ENCODE measurements around the gene CCL7.
"Not testable (repeated sequence)": the region's sequence is repeated elsewhere in the genome, so short reads cannot be mapped to it uniquely, and the experiment has no call there.

The CCL7 gene

GRCh38 chr17:34269969-34270368 lies at the start of gene CCL7:
Gene CCL7, plus strand, starts transcription at chr17:34270221. Its CDS starts 70 bp downstream, at chr17:34270291.
- no peak for DNase-seq (ENCODE audit: low read depth, low spot score)

GRCh38 chr17:34220752-34221395 lies 49.1 kb upstream of the CCL7 start:
- no peak for DNase-seq (ENCODE audit: low read depth, low spot score)

- no peak for DNase-seq (ENCODE audit: low read depth, low spot score)
These were observed 48.6 kb upstream of the CCL7 start for GRCh38 chr17:34221411-34221810.

GRCh38 chr17:34222722-34223497 lies 47.1 kb upstream of the CCL7 start:
- DNase-seq (ENCODE audit: low read depth, low spot score): no peak

- DNase-seq (ENCODE audit: low read depth, low spot score): no peak
These were observed 45.0 kb upstream of the CCL7 start for GRCh38 chr17:34225046-34225445.

GRCh38 chr17:34226011-34226743 lies 43.8 kb upstream of the CCL7 start:
- DNase-seq (ENCODE audit: low read depth, low spot score): no peak

GRCh38 chr17:34226744-34227034 lies 43.3 kb upstream of the CCL7 start:
- DNase-seq (ENCODE audit: low read depth, low spot score): no peak

GRCh38 chr17:34227293-34227692 lies 42.7 kb upstream of the CCL7 start:
- not testable (repeated sequence) for DNase-seq (ENCODE audit: low read depth, low spot score)

- no peak for DNase-seq (ENCODE audit: low read depth, low spot score)
These were observed 42.3 kb upstream of the CCL7 start for GRCh38 chr17:34227707-34228106.

GRCh38 chr17:34228781-34229180 lies 41.2 kb upstream of the CCL7 start:
- DNase-seq (ENCODE audit: low read depth, low spot score): no peak

GRCh38 chr17:34230342-34230741 lies 39.7 kb upstream of the CCL7 start:
- no peak for DNase-seq (ENCODE audit: low read depth, low spot score)

GRCh38 chr17:34234616-34235015 lies 35.4 kb upstream of the CCL7 start:
- no peak for DNase-seq (ENCODE audit: low read depth, low spot score)

- DNase-seq (ENCODE audit: low read depth, low spot score): no peak
These were observed 34.5 kb upstream of the CCL7 start for GRCh38 chr17:34235389-34236028.

GRCh38 chr17:34236281-34236892 lies 33.6 kb upstream of the CCL7 start:
- DNase-seq (ENCODE audit: low read depth, low spot score): no peak

- DNase-seq (ENCODE audit: low read depth, low spot score): no peak
These were observed 32.6 kb upstream of the CCL7 start for GRCh38 chr17:34237458-34237857.

- no peak for DNase-seq (ENCODE audit: low read depth, low spot score)
These were observed 29.0 kb upstream of the CCL7 start for GRCh38 chr17:34241062-34241461.

- no peak for DNase-seq (ENCODE audit: low read depth, low spot score)
These were observed 27.2 kb upstream of the CCL7 start for GRCh38 chr17:34242587-34243363.

- DNase-seq (ENCODE audit: low read depth, low spot score): no peak
These were observed 26.4 kb upstream of the CCL7 start for GRCh38 chr17:34243364-34244320.

GRCh38 chr17:34245351-34245905 lies 24.6 kb upstream of the CCL7 start:
- DNase-seq (ENCODE audit: low read depth, low spot score): no peak

GRCh38 chr17:34246446-34246845 lies 23.6 kb upstream of the CCL7 start:
- DNase-seq (ENCODE audit: low read depth, low spot score): no peak

Measured in brain pericyte (primary cell).